ENCODE measurements around the gene DNASE1.
A peak's percentile ranks its signal among the peaks of the same experiment; 100 is the strongest.

Gene DNASE1

DNA sequence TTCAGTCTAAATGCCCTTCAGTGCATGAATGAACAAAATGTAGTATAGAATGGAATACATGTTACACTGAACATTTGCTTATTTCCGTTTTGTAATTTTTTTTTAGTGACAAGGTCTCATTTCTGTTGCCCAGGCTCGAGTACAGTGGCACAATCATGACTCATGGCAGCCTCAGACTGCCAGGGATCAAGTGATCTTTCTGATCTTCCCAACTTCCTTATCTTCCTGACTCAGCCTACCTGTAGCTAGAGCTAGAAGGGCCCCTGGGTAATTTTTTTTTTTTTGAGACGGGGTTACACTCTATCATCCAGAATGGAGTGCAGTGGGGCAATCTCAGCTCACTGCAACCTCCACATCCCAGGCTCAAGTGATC lies 35.7 kb upstream of the DNASE1 start:
- no peaks in the 10 kb centered on the region for H3K9me3 ChIP-seq (ENCODE audit: control insufficient read depth, low read length)
- H3K27me3 ChIP-seq (replicated peaks; ENCODE audit: control insufficient read depth, insufficient read depth, low read length) = no peaks in the 10 kb centered on the region
- no peaks in the 10 kb centered on the region for H3K4me1 ChIP-seq (ENCODE audit: control insufficient read depth, insufficient read depth, low read length)
- H3K9ac ChIP-seq (ENCODE audit: low read length) = no peak overlapping the region
- H3K36me3 ChIP-seq (ENCODE audit: control insufficient read depth, insufficient read depth, low read length, severe bottlenecking) = no peaks in the 10 kb centered on the region
- no peak overlapping the region for H3K4me3 ChIP-seq (ENCODE audit: low read length)
- DNase-seq (ENCODE audit: low read depth) = no peak

DNA sequence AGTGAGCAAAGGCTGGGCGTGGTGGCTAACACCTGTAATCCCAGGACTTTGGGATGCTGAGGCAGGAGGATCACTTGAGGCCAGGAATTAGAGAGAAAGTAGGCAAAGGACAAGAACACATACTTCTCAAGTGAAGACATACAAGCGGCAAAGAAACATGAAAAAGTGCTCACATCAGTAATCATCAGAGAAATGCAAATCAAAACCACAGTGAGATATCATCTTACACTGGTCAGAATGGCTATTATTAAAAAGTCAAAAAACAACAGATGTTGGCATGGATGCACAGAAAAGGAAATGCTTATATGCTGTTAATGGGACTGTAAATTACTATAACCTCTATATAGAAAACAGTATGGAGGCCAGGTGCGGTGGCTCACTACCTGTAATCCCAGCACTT lies 30.8 kb upstream of the DNASE1 start:
- H3K9ac ChIP-seq (ENCODE audit: low read length) = no peak overlapping the region
- no peak overlapping the region for H3K4me3 ChIP-seq (ENCODE audit: low read length)
- no peaks in the 10 kb centered on the region for H3K9me3 ChIP-seq (ENCODE audit: control insufficient read depth, low read length)
- no peak for DNase-seq (ENCODE audit: low read depth)
- no peaks in the 10 kb centered on the region for H3K27me3 ChIP-seq (replicated peaks; ENCODE audit: control insufficient read depth, insufficient read depth, low read length)
- no peaks in the 10 kb centered on the region for H3K36me3 ChIP-seq (ENCODE audit: control insufficient read depth, insufficient read depth, low read length, severe bottlenecking)
- no peaks in the 10 kb centered on the region for H3K4me1 ChIP-seq (ENCODE audit: control insufficient read depth, insufficient read depth, low read length)

- no peaks in the 10 kb centered on the region for H3K36me3 ChIP-seq (ENCODE audit: control insufficient read depth, insufficient read depth, low read length, severe bottlenecking)
- H3K9ac ChIP-seq (ENCODE audit: low read length) = no peak overlapping the region
- H3K9me3 ChIP-seq (ENCODE audit: control insufficient read depth, low read length) = no peaks in the 10 kb centered on the region
- DNase-seq (ENCODE audit: low read depth) = no peak
- H3K4me3 ChIP-seq (ENCODE audit: low read length) = no peak overlapping the region
- no peaks in the 10 kb centered on the region for H3K27me3 ChIP-seq (replicated peaks; ENCODE audit: control insufficient read depth, insufficient read depth, low read length)
- no peaks in the 10 kb centered on the region for H3K4me1 ChIP-seq (ENCODE audit: control insufficient read depth, insufficient read depth, low read length)
Measured at GRCh38 chr16:3625331-3625730, 29.2 kb upstream of the DNASE1 start.

DNA sequence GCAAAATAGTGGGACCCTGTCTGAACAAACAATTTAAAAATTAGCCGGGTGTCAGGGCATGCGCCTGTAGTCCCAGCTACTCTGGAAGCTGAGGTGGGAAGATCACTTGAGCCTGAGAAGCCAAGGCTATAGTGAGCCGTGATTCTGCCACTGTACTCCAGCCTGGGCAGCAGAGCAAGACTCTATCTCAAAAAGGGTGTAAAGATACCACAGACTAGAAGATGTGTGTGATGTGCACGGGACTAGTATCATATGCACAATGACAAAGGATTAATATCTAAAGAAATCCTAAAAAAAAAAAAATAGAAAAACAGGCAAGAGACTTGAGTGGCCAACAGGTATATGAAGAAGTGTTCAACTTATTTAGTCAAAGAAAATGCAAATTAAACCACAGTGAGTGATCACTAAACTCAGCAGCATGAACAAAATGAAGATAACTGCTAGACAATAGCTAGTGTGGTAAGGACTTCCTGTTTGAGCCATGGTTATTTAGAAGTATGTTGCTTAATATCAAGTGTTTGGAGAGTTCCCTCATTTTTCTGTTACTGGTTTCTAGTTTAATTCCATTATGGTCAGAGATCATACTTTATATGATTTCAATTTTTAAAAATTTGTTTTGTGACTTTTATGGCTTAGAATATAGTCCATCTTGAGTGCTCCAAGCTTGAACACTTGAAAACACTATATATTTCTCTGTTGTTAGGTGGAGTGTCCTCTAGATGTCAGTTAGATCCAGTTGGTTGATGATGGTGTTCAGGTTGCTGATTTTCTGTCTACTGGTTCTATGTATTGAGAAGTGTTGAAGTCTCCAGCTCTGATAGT lies 28.4 kb upstream of the DNASE1 start:
- DNase-seq (ENCODE audit: low read depth) = no peak
- Histone ChIP-seq H3K9me3 (ENCODE audit: control insufficient read depth, low read length) (no peaks in the 10 kb centered on the region), H3K9ac (ENCODE audit: low read length) (no peak overlapping the region), H3K36me3 (ENCODE audit: control insufficient read depth, insufficient read depth, low read length, severe bottlenecking) (no peaks in the 10 kb centered on the region), H3K4me3 (ENCODE audit: low read length) (no peak overlapping the region), H3K27me3 (replicated peaks; ENCODE audit: control insufficient read depth, insufficient read depth, low read length) (no peaks in the 10 kb centered on the region), H3K4me1 (ENCODE audit: control insufficient read depth, insufficient read depth, low read length) (no peaks in the 10 kb centered on the region)

- Histone ChIP-seq H3K27me3 (replicated peaks; ENCODE audit: control insufficient read depth, insufficient read depth, low read length) (no peaks in the 10 kb centered on the region), H3K4me1 (ENCODE audit: control insufficient read depth, insufficient read depth, low read length) (no peaks in the 10 kb centered on the region), H3K9ac (ENCODE audit: low read length) (no peak overlapping the region), H3K36me3 (ENCODE audit: control insufficient read depth, insufficient read depth, low read length, severe bottlenecking) (no peaks in the 10 kb centered on the region), H3K9me3 (ENCODE audit: control insufficient read depth, low read length) (no peaks in the 10 kb centered on the region), H3K4me3 (ENCODE audit: low read length) (no peak overlapping the region)
- DNase-seq (ENCODE audit: low read depth) = peak; percentile 14
Measured at GRCh38 chr16:3637371-3637923, 17.0 kb upstream of the DNASE1 start.

DNA sequence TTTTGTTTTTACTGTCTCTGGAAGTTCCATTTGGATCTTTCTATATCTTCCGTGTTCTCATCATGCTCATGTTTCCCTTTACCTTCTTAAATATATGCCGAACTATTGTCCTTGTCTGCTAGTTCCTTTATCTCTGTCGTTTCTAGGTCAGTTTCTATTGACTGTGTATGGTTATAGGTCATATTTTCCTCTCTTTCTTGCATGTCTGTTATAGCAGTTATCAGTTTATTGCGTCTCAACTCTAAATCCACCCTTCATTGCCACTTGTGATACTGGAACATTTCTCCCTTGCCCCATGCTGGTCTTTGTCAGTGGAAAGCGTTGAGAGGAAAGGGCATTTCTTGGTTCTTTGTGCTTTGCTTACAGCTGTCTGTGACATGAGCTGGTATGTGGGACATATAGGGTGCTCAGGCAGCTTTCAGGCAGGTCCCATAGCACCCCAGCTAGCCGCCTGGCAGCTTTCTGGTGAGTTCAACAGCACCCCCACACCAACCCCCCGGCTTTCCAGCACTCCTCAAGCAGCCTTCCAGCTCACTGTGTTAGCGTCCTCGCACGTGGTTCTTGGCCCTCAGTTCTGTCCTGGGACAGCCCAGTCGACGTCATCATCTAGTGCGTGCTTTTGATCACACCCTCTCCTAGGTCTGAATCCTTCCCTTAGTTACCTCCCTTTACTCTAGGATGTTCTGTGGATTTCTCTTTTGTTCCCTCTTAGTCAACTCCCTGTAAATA lies 15.4 kb upstream of the DNASE1 start:
- no peaks in the 10 kb centered on the region for H3K9me3 ChIP-seq (ENCODE audit: control insufficient read depth, low read length)
- no peaks in the 10 kb centered on the region for H3K27me3 ChIP-seq (replicated peaks; ENCODE audit: control insufficient read depth, insufficient read depth, low read length)
- no peaks in the 10 kb centered on the region for H3K4me1 ChIP-seq (ENCODE audit: control insufficient read depth, insufficient read depth, low read length)
- no peak overlapping the region for H3K9ac ChIP-seq (ENCODE audit: low read length)
- no peak overlapping the region for H3K4me3 ChIP-seq (ENCODE audit: low read length)
- DNase-seq (ENCODE audit: low read depth) = no peak
- no peaks in the 10 kb centered on the region for H3K36me3 ChIP-seq (ENCODE audit: control insufficient read depth, insufficient read depth, low read length, severe bottlenecking)

- Histone ChIP-seq H3K4me1 (ENCODE audit: control insufficient read depth, insufficient read depth, low read length) (no peaks in the 10 kb centered on the region), H3K9ac (ENCODE audit: low read length) (no peak overlapping the region), H3K27me3 (replicated peaks; ENCODE audit: control insufficient read depth, insufficient read depth, low read length) (no peaks in the 10 kb centered on the region), H3K36me3 (ENCODE audit: control insufficient read depth, insufficient read depth, low read length, severe bottlenecking) (no peaks in the 10 kb centered on the region), H3K4me3 (ENCODE audit: low read length) (no peak overlapping the region), H3K9me3 (ENCODE audit: control insufficient read depth, low read length) (no peaks in the 10 kb centered on the region)
- DNase-seq (ENCODE audit: low read depth) = no peak
Measured at GRCh38 chr16:3640207-3640606, 14.3 kb upstream of the DNASE1 start.

- Histone ChIP-seq H3K4me3 (ENCODE audit: low read length) (no peak overlapping the region), H3K27me3 (replicated peaks; ENCODE audit: control insufficient read depth, insufficient read depth, low read length) (no peaks in the 10 kb centered on the region)
- no peak for DNase-seq (ENCODE audit: low read depth)
Measured at GRCh38 chr16:3640632-3641501, 13.6 kb upstream of the DNASE1 start.

GRCh38 chr16:3641801-3642396 lies 12.6 kb upstream of the DNASE1 start:
- DNase-seq (ENCODE audit: low read depth) = no peak
- no peaks in the 10 kb centered on the region for H3K27me3 ChIP-seq (replicated peaks; ENCODE audit: control insufficient read depth, insufficient read depth, low read length)
- H3K4me1 ChIP-seq (ENCODE audit: control insufficient read depth, insufficient read depth, low read length) = no peaks in the 10 kb centered on the region
- H3K4me3 ChIP-seq (ENCODE audit: low read length) = no peak overlapping the region
- H3K36me3 ChIP-seq (ENCODE audit: control insufficient read depth, insufficient read depth, low read length, severe bottlenecking) = no peaks in the 10 kb centered on the region
- H3K9ac ChIP-seq (ENCODE audit: low read length) = no peak overlapping the region
- no peaks in the 10 kb centered on the region for H3K9me3 ChIP-seq (ENCODE audit: control insufficient read depth, low read length)

More at GRCh38 chr16:3640632-3641501, 13.6 kb upstream of the DNASE1 start:
- H3K9me3 ChIP-seq (ENCODE audit: control insufficient read depth, low read length) = no peaks in the 10 kb centered on the region
- no peaks in the 10 kb centered on the region for H3K36me3 ChIP-seq (ENCODE audit: control insufficient read depth, insufficient read depth, low read length, severe bottlenecking)
- no peak overlapping the region for H3K9ac ChIP-seq (ENCODE audit: low read length)
- no peaks in the 10 kb centered on the region for H3K4me1 ChIP-seq (ENCODE audit: control insufficient read depth, insufficient read depth, low read length)

GRCh38 chr16:3642397-3643094 lies 11.9 kb upstream of the DNASE1 start:
- no peak overlapping the region for H3K4me3 ChIP-seq (ENCODE audit: low read length)
- H3K4me1 ChIP-seq (ENCODE audit: control insufficient read depth, insufficient read depth, low read length) = no peaks in the 10 kb centered on the region
- H3K9me3 ChIP-seq (ENCODE audit: control insufficient read depth, low read length) = no peaks in the 10 kb centered on the region
- no peak for DNase-seq (ENCODE audit: low read depth)
- no peaks in the 10 kb centered on the region for H3K36me3 ChIP-seq (ENCODE audit: control insufficient read depth, insufficient read depth, low read length, severe bottlenecking)
- H3K9ac ChIP-seq (ENCODE audit: low read length) = no peak overlapping the region
- H3K27me3 ChIP-seq (replicated peaks; ENCODE audit: control insufficient read depth, insufficient read depth, low read length) = no peaks in the 10 kb centered on the region

Measured in adipocyte (in vitro differentiated cells).